OCI-LY7 (cell line): ENCODE data around the gene CCNL1.

Experiments
- EZH2phosphoT487 ChIP-seq: fragments of 200-600 bp; sonication (generic); IDR thresholded peaks from 2 replicates; pipeline ENCODE4 v1.6.1; 2018; ENCODE audit warnings: low read depth, borderline replicate concordance, mild to moderate bottlenecking, mixed run types, antibody characterized with exemption, low read length, moderate library complexity, mixed read lengths
- TF ChIP-seq, protein P1 (sequence below): fragments of 200-600 bp; sonication (generic); conservative IDR thresholded peaks from 2 replicates; pipeline ENCODE4 v1.5.1; 2014; ENCODE audit warnings: mild to moderate bottlenecking, antibody characterized with exemption, low read length, moderate library complexity, mixed read lengths

DNA sequence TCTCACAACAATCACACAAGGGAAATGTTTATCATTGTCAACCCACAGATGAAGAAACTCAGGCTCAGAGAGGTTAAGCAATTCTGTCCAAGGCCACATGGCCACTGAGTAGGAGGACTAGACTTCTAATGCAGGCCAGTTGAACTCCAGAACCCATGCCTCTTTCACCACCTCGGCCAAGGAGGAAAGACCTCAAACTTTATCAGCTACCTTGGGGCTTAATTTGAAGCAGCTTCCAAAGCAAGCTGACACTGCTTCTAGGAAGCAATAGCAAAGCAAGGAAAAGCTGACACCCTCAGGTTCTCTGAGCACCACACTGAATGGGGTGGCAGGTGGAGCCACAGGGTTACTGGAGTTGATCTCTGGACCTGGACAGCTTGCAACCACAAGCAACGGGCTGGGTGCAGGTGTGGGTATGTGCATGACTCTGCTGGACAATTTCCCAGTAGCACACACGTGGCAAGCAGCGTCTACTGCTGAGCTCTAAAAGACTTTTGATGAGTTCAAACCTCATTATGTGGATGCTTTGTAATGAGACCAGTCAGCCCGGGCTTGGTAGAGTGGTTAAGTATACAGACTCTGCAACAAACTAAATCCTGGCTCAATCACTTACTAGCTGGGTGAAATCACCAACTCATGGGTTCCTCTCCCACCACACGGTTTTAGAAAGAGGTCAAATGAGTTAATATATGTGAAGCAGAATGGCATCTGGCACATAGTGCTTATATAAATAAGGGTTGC is 23.1 kb downstream of the CCNL1 start:
- TF ChIP-seq, protein P1, sequence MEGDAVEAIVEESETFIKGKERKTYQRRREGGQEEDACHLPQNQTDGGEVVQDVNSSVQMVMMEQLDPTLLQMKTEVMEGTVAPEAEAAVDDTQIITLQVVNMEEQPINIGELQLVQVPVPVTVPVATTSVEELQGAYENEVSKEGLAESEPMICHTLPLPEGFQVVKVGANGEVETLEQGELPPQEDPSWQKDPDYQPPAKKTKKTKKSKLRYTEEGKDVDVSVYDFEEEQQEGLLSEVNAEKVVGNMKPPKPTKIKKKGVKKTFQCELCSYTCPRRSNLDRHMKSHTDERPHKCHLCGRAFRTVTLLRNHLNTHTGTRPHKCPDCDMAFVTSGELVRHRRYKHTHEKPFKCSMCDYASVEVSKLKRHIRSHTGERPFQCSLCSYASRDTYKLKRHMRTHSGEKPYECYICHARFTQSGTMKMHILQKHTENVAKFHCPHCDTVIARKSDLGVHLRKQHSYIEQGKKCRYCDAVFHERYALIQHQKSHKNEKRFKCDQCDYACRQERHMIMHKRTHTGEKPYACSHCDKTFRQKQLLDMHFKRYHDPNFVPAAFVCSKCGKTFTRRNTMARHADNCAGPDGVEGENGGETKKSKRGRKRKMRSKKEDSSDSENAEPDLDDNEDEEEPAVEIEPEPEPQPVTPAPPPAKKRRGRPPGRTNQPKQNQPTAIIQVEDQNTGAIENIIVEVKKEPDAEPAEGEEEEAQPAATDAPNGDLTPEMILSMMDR = no peak
- TF ChIP-seq EZH2phosphoT487 = no peak
